Stimulated activated naive CD4-positive, alpha-beta T cell treated with Interleukin-2 at 50 U/mL for 16 hours (primary cell): ENCODE results near the gene RGCC.
"Not testable (repeated sequence)": the region's sequence is repeated elsewhere in the genome, so short reads cannot be mapped to it uniquely, and the experiment has no call there.

Experiments used
- DNase-seq: peaks from one replicate; lab custom pipeline; 2025; lab: John Stamatoyannopoulos, UW

The RGCC gene, protein sequence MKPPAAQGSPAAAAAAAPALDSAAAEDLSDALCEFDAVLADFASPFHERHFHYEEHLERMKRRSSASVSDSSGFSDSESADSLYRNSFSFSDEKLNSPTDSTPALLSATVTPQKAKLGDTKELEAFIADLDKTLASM

DNA sequence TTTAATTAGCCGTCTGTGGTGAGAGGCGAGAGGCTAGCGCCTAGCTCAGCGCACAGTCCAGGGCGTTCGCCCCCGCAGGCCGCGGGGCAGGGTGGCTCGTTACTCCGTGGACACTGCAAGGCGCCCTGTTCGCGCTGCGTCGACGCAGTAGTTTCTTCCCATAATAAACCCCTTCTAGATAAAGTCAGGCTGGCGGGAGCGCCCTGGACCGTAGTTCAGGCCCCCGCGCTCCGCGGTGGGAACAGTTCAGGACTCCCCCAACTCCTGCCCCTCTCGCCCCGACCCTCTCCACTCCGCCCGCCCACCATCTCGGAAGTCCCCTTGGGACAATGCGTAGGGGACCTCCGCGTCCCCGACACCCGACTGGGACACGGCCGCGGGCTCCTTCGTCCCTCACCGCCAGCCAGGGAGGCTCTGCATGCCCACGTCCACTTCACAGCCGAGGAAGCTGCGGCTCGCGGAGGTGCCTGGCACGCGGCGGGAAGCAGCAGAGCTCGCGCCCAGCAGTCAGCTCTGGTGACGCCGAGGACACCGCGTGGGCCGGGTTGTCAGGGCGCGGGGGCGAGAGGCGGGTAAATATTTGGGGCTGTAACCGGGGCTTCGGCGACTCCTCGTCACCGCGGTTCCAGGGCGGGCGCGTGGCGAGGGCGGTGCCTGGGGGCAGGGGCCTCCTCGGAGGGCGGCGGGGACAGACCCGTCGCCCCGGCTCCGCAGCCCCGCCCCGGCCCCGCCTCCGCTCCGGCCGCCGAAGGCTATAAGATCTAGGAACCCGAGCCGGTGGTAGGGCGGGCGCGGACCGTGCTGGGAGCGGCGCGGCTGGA lies at the start of gene RGCC:
RGCC (plus strand) TSS at position 783 of the 821 bp plus-strand sequence. CDS start 158 bp downstream, outside the sequence.
- DNase-seq = peak; percentile 96

DNA sequence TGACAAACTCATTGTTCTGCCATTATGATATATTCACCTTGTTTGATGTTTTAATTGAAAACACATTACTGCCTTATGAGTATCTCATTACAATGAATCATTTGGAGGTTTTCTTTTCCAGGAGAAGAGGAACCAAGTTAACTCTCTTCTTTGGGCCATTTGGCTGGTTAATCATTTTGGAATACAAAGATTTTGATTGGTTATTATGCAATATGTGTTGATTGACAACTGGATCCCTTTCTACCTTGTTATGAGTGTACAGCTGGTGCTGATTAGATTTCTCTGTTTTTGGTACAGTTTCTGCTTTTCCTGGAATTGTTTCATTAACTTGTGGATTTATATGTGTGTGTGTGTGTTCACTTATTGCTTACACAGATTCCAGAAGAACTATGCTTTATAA lies 49.2 kb upstream of the RGCC start:
- DNase-seq = no peak

DNA sequence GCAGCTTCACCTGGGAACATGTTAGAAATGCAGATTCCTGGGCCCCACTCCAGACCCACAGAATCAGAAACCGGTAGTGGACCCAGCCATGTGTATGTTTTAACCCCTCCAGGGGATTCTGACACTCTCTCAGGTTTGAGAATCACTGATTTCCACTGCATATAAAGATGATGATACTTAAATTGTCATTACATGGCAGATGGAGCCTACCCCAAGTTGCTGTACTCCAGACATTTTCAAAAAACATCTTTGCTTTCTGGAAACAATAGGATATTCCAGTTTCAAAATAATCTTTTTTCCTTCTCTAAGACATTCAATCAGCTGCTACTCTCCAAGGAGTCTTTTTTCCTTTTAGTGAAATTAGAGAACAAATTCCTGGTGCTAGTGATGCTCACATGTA lies 48.6 kb upstream of the RGCC start:
- DNase-seq = no peak

DNA sequence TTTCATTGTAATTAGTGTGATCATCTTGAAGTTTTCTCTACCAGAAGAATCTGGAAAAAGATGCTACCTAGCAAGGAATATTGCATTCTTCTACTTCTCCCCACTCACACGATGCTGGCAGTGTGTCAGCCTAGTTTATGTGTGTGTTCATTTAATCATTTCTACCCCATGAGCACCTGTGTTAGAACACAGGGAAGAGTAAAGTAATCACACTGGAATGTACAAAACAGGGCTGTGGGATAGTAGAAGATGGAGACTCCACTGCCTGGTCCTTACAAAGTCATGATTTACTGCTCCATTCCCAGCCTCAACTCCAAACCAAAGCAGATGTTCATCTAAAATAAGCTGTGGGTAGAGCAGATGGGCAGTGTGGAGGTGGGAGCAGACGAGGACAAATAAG lies 47.7 kb upstream of the RGCC start:
- no peak for DNase-seq

DNA sequence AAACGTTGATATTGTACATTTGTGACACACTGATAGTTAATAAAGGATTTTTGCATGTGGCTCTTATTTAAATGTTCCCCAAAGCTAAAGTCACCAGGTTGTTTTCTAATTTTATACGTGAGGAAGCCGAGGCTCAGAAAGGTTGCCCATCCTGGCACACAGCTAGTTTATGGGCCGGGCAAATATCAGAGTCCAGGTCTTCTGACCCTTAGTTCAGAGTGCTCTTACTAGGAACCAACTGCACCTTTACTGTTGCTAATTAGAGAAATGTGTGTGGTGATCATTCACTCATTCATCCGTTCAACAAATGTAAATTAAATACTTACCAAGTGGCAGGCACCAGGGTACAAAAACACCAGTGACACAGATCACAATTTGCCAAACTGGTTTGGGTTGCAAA lies 46.3 kb upstream of the RGCC start:
- DNase-seq = no peak

DNA sequence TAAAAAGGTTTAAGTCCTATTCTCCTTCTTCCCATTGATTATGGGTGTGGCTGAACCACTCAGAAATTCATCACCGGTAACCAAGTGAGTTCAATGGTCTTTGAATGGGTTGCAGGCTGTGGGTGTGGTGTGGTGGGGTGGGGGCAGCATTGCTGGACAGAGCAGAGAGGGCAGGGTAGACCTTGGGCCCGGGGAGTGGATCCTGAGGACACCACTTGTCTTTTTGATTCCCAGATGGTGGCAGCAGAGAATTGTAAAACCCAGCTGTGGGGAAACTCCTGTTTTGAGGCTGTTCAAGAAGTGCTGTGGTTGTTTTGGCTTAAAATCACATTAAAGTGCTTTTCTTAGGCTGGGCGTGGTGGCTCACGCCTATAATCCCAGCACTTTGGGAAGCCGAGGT lies 45.8 kb upstream of the RGCC start:
- no peak for DNase-seq

DNA sequence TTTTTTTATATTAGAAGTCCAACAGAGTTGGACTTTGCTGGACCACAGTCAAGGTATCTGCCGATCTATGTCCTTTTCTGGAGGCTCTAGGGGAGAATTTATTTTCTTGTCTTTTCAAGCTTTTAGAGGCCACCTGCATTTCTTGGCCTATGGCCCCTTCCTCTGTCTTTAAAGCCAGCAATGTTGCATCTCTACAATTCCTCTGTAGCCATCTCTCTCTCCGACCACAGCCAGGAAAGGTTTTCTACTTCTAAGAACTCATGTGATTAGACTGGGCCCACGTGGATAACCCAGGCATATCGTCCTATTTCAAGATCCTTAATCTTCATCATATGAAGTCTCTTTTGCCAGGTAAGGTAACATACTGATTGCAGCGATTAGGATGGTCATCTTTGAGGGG lies 43.5 kb upstream of the RGCC start:
- DNase-seq = no peak

DNA sequence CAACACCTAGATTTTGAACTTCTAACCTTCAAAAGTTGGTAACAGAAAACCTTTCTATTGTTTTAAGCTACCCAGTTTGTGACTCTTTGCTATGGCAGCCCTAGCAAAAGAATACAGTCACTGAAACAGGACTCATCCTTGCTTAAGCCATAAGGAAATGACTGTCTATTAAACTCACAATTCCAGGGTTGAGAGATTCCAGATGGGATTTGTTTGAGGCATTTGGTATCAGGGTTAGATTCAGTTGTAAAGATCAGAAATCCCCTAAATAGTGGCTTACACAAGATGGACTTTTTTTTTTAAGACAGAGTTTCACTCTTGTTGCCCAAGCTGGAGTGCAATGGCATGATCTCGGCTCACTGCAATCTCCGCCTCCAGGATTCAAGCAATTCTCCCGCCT lies 41.1 kb upstream of the RGCC start:
- no peak for DNase-seq

DNA sequence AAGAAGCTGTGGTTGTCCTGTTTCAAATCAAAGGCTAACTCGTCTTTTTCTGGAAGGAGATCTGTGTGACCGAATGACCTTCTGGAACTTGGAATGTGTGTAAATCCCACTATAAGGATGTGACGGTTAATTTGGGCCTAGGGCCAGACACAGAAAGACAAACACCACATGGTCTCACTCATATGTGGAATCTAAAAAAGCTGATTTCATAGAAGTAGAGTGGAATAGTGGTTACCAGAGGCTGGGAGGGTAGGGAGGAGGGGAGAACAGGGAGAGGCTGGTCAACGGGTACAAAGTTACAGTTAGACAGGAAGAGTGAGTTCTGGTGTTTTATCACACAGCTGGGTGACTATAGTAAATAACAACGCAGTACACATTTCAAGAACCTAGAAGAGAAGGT lies 39.3 kb upstream of the RGCC start:
- no peak for DNase-seq

DNA sequence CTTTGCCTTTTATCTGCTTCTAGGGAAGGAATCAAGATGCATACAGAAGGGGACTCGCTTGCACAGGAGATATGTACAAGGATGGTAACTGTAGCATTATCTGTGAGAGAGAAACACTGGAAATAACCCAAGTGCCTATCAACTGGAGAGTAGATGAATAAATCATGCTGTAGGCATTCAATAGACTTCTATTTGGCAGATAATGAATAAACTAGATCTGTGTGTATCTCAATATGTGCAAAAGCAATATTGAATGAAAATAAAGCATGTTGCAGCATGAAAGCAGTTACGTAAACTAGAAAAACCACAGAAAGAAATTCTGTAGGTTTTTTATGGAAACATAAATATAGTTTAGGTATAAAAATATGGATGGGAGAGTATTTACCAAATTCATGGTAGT lies 38.6 kb upstream of the RGCC start:
- no peak for DNase-seq

DNA sequence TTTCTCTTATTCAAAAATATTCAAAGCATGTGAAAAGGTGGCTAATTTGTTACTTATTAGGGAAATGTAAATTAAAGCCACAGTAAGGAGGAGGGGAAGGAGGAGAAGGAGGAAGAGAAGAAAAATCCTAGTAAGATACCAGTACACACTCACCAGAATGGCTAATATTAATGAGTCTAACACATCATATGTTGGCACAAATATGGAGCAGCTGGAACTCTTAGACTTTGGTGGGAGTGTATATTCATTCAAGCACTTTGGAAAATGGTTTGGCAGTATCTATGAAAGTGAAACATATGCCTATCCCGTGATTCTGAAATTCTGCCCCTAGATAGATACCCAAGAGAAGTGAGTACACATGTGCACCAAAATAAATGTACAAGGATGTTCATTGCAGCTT lies 38.1 kb upstream of the RGCC start:
- no peak for DNase-seq

DNA sequence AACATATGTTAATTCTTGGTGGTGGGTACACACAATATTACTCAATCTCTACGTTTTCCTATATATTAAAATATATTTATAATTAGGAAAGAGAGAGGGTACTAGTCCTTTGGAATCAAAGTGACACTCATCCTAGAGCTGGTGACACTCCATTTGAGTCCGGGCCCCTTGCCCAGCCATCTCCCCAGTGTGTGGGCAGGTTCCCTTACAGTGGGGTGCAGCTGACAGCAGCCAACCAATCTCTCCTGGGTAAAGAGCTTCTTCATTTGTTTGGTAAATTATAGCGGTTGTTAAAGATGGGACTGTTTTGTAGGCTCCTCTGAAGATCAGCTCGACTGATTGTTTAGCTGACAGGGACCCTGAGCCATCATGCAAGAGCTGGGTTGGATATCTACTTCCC lies 37.2 kb upstream of the RGCC start:
- DNase-seq = no peak

DNA sequence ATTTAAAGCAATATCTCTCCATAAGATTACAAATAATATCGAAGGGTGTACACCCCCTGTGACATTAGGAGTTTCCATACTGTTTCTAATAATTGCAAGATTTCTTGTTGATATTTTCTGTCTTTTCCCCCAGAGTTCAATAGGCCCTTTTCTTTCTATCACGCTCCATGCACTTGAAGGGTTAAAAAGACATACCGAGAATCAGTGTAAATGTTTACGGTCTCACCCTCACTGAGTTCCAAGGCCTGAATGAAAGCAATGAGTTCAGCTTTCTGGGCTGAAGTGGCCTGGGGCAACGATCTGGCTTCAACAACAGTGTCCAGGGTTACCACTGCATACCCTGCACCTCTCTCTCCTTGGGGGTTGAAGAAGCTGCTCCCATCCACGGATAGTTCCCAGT lies 36.0 kb upstream of the RGCC start:
- DNase-seq = not testable (repeated sequence)

DNA sequence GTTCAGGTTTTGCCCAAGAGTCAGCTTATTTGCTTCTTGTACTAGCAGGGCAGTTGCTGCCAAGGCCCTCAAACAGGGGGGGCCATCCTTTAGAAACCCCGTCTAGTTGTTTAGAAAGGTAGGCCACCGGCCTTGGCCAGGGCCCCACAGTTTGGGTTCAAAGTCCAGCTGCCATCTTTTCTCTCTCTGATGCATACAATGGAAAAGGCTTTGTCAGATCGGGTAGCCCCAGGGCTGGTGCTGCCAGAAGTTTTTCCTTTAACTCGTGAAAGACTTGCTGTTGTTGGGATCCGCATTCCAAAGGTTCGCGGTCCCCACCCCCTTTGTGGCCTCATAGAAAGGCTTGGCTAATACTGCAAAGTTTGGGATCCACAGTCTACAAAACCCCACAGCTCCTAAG lies 35.4 kb upstream of the RGCC start:
- not testable (repeated sequence) for DNase-seq

DNA sequence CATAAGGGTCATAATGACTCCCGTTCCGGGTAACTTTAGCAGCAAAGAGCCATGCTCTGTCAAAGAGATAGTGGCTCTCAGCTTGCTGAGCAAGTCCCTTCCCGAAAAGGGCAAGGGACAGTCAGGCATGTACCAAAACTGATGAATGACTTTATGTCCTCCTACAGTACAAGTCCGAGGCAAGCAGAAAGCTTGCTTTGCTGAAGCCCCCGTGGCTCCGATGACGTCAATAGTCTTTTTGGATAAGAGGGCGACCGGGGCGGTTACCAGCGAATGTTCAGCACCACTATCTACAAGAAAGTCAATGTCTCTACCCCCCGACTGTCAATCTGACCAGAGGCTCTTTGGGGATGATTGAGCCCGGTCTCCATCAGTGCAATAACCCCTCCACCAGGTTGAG lies 34.1 kb upstream of the RGCC start:
- not testable (repeated sequence) for DNase-seq

DNA sequence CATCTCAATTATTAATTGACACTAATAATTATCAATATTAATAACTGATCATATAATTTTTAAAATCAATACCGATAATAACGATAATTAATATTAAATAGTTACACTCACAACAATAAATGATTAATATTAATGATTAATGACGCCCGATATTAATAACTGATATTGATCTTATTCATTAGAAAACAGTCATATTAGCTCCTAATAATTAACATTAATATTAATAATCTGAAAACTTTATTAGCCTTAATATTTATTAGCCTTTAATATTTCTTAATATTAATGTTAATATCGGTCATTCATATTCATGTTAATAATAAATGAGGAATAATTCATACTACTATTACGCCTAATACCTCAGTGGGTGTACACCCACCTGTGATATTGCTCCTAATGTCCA lies 32.7 kb upstream of the RGCC start:
- DNase-seq = not testable (repeated sequence)

DNA sequence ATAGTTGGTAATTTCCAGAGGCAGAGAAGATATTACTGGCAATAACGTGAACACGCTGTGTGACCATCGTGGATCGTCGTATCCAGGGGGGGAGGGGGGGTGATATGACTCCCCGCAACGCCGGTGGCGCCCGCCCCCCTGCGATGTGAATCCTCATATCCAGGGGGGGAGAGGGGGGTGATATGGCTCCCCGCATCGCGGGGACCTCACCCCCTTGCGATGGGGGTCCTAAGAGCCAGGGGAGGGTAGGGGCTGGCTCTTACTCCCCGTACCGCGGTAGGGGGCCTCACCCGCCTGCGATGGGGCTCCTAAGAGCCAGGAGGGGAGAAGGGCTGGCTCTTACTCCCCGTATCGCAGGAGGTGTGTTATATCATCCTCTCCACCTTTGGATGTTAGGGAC lies 31.3 kb upstream of the RGCC start:
- DNase-seq = no peak

DNA sequence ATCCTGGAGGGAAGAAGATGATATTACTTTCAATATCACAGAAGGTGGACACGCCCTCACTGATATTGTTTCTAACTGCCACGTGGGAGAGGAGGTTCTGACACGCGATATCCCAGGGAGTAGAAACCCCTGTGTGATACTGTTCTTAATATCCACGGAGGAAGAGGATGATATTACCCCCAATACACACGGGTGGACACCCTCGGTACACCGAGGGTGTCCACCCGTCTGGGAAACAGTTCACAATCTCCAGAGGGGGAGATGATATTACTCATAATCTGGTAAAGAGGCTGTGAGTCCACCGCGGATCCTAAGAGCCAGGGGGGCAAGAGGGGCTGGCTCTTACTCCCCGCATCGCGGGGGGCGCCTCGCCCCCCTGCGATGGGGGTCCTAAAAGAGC lies 29.7 kb upstream of the RGCC start:
- no peak for DNase-seq

DNA sequence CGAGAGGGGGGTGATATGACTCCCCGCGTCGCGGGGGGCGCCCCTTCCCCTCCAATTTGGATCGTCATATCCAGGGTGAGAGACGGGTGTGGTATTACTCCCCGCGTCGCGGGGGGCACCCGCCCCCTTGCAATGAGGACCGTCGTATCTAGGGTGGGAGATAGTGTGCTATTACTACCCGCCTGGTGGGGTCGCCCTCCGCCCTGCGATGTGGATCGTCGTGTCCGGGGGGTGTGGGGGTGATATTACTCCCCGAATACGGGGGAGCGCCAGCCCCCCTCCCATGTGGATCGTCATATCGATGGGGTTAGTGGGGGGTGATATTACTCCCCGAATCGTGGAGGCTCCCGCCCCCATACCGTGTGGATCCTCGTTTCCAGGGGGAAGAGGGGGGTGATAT lies 29.2 kb upstream of the RGCC start:
- no peak for DNase-seq

DNA sequence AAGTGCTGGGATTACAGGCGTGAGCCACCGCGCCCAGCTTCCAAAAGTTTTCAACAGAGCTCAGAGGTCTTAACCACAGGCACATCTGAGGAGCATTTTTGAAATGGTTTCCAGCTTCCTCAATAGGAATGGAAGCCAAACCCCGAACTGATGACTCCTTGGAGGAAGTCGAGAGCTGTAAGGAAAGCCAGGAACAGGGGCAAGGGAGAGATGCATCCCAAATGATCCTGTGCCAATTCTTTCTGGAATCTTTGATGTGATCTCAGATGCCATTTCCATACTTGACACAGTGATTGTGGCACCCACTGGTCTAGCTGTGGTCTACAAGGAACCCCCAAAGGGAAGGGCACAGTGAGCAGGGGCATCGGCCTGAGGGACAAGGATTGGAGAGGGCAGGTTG lies 23.3 kb upstream of the RGCC start:
- not testable (repeated sequence) for DNase-seq

DNA sequence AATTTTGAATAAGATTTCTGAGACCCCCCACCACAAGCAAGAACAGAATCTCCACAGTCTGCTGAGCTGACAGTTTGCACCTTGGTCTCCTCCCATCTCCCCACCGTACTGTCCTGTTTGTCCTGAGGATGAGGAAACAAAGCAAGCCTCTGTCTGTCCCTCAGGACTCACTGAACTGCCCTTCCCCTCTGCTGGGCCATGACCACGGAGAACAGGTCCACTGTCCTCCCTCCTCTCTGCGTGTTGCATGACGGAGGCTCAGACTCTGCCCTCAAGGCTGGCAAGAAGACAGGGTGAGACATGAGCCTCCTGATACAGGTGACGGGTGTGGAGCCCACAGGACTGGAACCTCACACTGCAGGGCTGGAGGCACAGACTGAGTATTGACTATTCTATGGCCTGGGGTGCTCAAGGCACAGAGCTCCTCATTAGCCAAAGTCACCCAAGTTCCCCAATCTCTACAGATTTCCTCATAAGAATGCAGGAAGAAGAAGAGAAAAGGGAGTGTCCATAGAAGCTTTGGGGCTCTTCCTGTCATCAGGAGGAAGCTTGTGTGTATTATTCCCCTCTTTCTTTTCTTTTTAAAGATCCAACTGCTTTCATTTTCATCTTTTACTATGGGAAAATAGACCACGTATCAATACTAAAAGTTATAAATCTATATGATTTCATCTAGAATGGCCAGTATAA lies 22.4 kb upstream of the RGCC start:
- DNase-seq = no peak

DNA sequence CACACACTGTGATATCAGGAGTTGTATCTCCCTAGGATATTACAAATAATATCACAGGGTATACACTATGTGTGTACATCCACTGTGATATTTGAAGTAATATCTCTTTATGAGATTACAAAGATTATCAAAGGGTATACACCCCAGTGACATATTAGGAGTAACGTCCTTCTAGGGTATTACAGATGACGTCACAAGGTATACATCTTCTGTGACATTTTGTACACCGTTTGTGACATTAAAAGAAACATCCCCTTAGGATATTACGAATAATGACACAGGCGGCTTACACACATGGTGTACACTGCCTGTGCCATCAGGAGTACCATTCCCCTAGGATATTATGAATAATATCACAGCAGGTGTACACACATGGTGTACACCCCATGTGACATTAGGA lies 13.4 kb upstream of the RGCC start:
- no peak for DNase-seq

DNA sequence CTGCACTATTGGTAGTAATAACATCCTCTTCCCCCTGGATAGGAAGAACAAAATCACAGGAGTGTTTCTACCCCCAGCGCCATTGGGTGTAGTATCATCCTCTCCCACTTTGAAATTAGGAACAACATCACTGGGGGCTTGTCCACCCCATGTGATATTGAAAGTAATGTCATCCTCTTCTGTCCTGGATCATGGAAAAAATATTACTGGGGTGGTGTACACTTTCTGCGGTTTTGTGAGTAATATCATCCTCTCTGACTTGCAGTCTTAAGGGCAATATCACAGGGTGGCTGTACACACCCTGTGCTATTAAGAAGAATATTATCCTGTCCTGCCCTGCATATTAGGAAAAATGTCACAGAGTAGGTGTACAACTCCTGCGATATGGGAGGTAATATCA lies 4.9 kb upstream of the RGCC start:
- DNase-seq = no peak
